ENCODE data around the gene ZNF799. TPM values are rescaled to one million over a fixed set of nuclear protein-coding genes. Genes with fewer than 3 reads are reported as not detected.
"Not testable (repeated sequence)": the region's sequence is repeated elsewhere in the genome, so short reads cannot be mapped to it uniquely, and the experiment has no call there.

The ZNF799 gene
- total RNA-seq, 1 experiment from 2014 or later: 3.6 TPM

DNA sequence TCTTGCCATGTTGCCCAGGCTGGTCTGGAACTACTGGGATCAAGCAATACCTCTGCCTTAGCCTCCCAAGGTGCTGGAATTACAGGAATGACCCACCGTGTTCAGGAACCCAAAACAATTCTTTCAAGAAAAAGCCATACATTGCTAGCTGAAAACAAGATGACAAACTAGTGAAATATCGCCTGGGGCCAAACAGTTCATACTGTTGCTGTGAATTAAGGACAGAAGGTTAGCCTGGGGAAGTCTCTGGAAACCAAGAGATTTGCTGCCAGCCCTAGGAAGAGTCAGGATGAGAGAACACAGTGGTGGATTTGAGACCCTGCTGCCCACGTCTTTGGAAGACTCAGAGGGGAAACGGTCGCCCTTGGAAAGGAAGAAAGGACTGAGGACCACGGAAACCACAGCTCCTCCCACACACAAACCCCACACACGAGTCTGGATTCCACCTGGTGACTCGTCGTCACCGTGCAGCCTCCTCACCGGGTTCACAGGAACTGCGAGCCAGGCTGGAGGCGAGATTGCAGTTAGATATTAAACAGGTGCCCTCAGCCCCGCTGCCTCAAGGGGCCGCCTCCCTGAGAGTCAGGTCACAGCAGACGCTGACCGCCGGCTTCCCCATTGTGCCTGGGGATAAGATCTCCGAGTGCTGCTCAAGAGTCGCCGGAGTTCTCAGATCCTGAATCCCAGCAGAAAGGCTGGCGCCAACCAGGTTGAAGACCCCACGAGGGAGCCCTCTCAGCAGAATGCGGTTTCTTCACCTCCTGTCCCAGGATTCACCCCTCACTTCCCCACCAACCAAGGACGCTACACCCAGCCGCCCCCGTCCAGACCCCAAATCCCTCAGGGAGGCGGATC lies 38.8 kb upstream of the ZNF799 start:
- peak overlapping the region; percentile 71 for H3K27ac ChIP-seq (ENCODE audit: low read depth, low read length)
- peak overlapping the region; percentile 80 for H3K4me2 ChIP-seq (ENCODE audit: low read length)
- POLR2A ChIA-PET; H2AFZ ChIP-seq (ENCODE audit: low read depth, low read length, poor library complexity, severe bottlenecking); H3K4me1 ChIP-seq (ENCODE audit: control insufficient read depth in 1 of 2, insufficient read depth in 2 of 2, low read length in 2 of 2); H4K20me1 ChIP-seq (ENCODE audit: insufficient read depth); RAD21 ChIA-PET (ENCODE audit: low non-redundant PET in 1 of 2, low total read pairs in 2 of 2, uncharacterized antibody in 2 of 2, unreplicated experiment in 2 of 2); H3K36me3 ChIP-seq (ENCODE audit: control insufficient read depth in 1 of 2, insufficient read depth in 2 of 2, low read length in 2 of 2); H3K79me2 ChIP-seq (ENCODE audit: insufficient read depth, low read length); H3K27me3 ChIP-seq (ENCODE audit: insufficient read depth, low read length); CTCF ChIA-PET; H3K9me2 ChIP-seq (ENCODE audit: insufficient read depth); DNase-seq (ENCODE audit: low read depth, low spot score); H3K9me3 ChIP-seq (ENCODE audit: control insufficient read depth in 1 of 2, insufficient read depth in 1 of 2, low read depth in 1 of 2, low read length in 2 of 2): not testable (repeated sequence)
- TSS peak; percentile 42 for BruUV-seq (replicated peaks)
- intact Hi-C loops (cut with micrococcal nuclease): loop anchor here (5.0 kb wide), 2 partner anchors 38 to 148 kb away; partner anchors contain the start of genes ZNF44 and ZNF799
- peak; percentile 21 for ATAC-seq
- peak overlapping the region; percentile 69 for H3K9ac ChIP-seq (ENCODE audit: low read length)
- peak overlapping the region; percentile 68 to 74 for H3K4me3 ChIP-seq (replicated peaks in 1 of 2; ENCODE audit: low read depth in 1 of 2, low read length in 2 of 2)

DNA sequence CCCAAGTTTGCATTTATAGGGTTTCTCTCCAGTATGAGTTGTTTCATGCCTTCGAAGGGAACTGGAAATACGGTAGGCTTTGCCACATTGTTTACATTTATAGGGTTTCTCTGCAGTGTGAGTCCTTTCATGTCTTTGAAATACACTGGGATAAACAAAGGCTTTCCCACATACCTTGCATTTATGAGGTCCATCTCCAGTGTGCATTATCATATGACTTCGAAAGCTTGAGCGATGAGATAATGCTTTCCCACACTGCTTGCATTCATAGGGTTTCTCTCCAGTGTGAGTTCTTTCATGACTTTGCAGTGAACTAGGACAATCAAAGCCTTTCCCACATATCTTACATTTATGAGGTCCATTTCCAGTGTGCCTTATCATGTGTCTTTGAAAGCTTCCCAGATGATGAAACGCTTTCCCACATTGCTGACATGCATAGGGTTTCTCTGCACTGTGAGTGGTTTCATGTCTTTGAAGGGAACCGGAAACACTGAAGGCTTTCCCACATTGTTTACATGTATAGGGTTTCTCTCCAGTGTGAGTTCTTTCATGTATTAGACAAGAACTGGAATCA lies 29.7 kb upstream of the ZNF799 start:
- H3K36me3 ChIP-seq (ENCODE audit: control insufficient read depth in 1 of 2, insufficient read depth in 2 of 2, low read length in 2 of 2); H3K9ac ChIP-seq (ENCODE audit: low read length); H2AFZ ChIP-seq (ENCODE audit: low read depth, low read length, poor library complexity, severe bottlenecking); BruUV-seq (replicated peaks); H3K4me2 ChIP-seq (ENCODE audit: low read length); H3K27ac ChIP-seq (ENCODE audit: low read depth, low read length); H4K20me1 ChIP-seq (ENCODE audit: insufficient read depth); intact Hi-C loops (cut with micrococcal nuclease); H3K27me3 ChIP-seq (ENCODE audit: insufficient read depth, low read length); H3K4me3 ChIP-seq (replicated peaks in 1 of 2; ENCODE audit: low read depth in 1 of 2, low read length in 2 of 2); DNase-seq (ENCODE audit: low read depth, low spot score); CTCF ChIA-PET; RAD21 ChIA-PET (ENCODE audit: low non-redundant PET in 1 of 2, low total read pairs in 2 of 2, uncharacterized antibody in 2 of 2, unreplicated experiment in 2 of 2); H3K9me2 ChIP-seq (ENCODE audit: insufficient read depth); POLR2A ChIA-PET; H3K79me2 ChIP-seq (ENCODE audit: insufficient read depth, low read length); H3K4me1 ChIP-seq (ENCODE audit: control insufficient read depth in 1 of 2, insufficient read depth in 2 of 2, low read length in 2 of 2); ATAC-seq: not testable (repeated sequence)
- TF ChIP-seq ZNF274 (IDR thresholded peaks at IDR 0.05; ENCODE audit: low read depth, low read length): peak; percentile 45
- peaks cover 4 to 18% of the 10 kb centered on the region in 2 experiments; a peak in 3 of 4 replicates for H3K9me3 ChIP-seq (ENCODE audit: control insufficient read depth in 1 of 2, insufficient read depth in 1 of 2, low read depth in 1 of 2, low read length in 2 of 2)

Measured in HCT116 (cell line).